Mononuclear cell (primary cell): Measurements from ENCODE around the gene LSM14B. TPM values are rescaled to one million over a fixed set of nuclear protein-coding genes. Genes with fewer than 3 reads are reported as not detected.

Experiments used
- H3K27me3 ChIP-seq: 2 replicates; pipeline ENCODE4 v1.6.0; 2011; ENCODE audit warnings: low read length, control low read depth; ENCODE audit not compliant: insufficient read depth
- H3K4me1 ChIP-seq: 2 replicates; pipeline ENCODE4 v1.5.1; 2011; ENCODE audit warnings: mild to moderate bottlenecking, low read length, control low read depth; ENCODE audit not compliant: insufficient read depth
- H3K4me3 ChIP-seq: 2 replicates; pipeline ENCODE4 v1.5.1; 2011; ENCODE audit warnings: mild to moderate bottlenecking, low read length, moderate library complexity
- H3K9me3 ChIP-seq: 2 replicates; pipeline ENCODE4 v1.5.1; 2011; ENCODE audit warnings: low read depth, mild to moderate bottlenecking, control low read depth, low read length
- total RNA-seq: library from RNA; depleted of rRNA; stranded (reverse); fragments of >200 nt; gene quantifications from one replicate; pipeline ENCODE4 v1.2.3, GENCODE V29; 2012

The LSM14B gene
- total RNA-seq, 1 donor = 17.8 TPM

DNA sequence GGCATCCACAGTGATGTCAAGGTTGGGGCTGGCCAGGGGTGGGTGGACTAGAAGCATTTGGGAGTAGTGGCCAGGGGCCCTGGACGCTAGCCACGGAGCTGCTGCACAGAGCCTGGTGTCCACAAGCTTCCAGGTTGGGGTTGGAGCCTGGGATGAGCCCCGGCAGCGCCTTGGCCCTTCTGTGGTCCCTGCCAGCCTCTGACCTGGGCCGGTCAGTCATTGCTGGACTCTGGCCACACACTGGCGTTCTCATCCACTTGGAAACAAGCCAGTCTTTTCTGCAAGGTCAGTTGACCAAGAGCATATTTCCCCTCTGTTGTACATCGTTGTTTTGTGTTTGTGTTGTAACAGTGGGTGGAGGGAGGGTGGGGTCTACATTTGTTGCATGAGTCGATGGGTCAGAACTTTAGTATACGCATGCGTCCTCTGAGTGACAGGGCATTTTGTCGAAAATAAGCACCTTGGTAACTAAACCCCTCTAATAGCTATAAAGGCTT lies 12.5 kb downstream of the LSM14B start:
- Histone ChIP-seq H3K4me3 (no peak overlapping the region), H3K9me3 (no peaks in the 10 kb centered on the region), H3K27me3 (no peaks in the 10 kb centered on the region), H3K4me1 (peaks cover 39% of the 10 kb centered on the region)

- peaks cover 38% of the 10 kb centered on the region for H3K4me1 ChIP-seq
- H3K27me3 ChIP-seq = no peaks in the 10 kb centered on the region
- no peak overlapping the region for H3K4me3 ChIP-seq
- no peaks in the 10 kb centered on the region for H3K9me3 ChIP-seq
These were observed 13.4 kb downstream of the LSM14B start for GRCh38 chr20:62135573-62136266.

- H3K27me3 ChIP-seq = no peaks in the 10 kb centered on the region
- peaks cover 46% of the 10 kb centered on the region for H3K4me1 ChIP-seq
- H3K4me3 ChIP-seq = no peak overlapping the region
- H3K9me3 ChIP-seq = no peaks in the 10 kb centered on the region
These were observed 14.2 kb downstream of the LSM14B start for GRCh38 chr20:62136283-62137091.

DNA sequence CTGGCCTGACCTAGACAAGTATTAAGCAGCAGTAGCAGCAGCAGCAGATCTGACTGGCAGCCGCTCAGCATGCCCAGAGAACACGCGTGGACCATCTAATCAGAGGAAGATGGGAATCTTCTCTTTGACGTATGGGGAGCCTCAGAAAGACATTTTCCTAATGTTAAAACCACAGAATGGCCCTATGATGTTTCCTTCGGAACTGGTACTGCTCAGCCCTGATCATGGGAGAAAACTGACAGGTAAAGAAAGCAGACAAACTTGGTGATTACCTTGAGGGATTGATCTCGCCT lies 14.8 kb downstream of the LSM14B start:
- Histone ChIP-seq H3K9me3 (no peaks in the 10 kb centered on the region), H3K27me3 (no peaks in the 10 kb centered on the region), H3K4me1 (peaks cover 52% of the 10 kb centered on the region), H3K4me3 (no peak overlapping the region)

DNA sequence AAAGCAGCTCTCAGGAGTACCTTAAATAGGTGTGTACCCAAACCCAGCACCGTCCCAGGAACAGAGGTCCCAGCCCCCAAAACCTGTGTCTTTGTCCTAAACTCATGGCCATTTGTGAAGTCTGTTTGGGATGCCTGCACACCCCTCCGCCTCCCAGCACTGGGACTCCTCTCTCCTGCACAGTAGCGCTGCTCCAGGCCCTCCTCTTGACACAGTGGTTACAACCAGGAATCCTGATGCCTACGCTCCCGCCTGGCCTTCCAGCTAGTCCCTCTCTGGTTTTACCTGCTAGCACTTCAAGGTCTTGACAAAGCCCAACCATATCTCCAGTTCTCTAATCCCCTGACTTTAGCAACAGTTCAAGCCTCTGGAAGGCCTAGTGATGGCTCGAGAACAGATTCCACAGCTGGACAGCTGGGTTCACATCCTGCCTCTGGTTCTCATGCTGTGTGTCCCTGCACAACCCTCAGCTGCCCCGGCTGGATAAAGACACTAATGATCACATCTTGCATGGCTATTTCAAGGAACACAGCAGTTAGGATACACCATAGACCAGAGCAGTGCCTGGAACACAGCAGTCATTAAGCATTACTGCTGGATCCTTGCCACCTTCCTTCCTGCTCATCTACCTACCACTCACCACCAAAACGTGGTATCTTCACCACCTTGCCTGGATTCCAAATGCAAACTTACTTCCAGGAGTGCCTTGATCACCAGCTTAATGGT lies 15.4 kb downstream of the LSM14B start:
- H3K9me3 ChIP-seq = no peaks in the 10 kb centered on the region
- H3K27me3 ChIP-seq = no peaks in the 10 kb centered on the region
- H3K4me1 ChIP-seq = peaks cover 51% of the 10 kb centered on the region

DNA sequence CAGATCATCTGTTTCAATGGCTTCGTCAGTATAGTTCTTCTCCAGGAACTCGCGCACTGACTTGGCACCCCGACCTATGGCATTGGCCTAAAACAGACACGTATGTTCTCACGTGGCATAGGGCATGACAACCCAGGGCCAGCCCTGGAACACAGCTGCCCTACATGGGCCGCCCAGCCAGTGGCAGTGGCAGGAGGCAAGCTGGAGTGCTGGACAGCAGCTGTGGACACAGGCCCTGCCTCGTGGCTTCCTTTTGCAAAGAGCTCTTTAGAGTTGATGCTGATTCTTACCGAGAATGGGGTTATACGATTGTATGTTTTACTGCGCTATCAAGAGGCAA lies 15.9 kb downstream of the LSM14B start:
- Histone ChIP-seq H3K27me3 (no peaks in the 10 kb centered on the region), H3K4me1 (peaks cover 46% of the 10 kb centered on the region), H3K4me3 (no peak overlapping the region), H3K9me3 (no peaks in the 10 kb centered on the region)

More for the DNA sequence above, 15.4 kb downstream of the LSM14B start:
- no peak overlapping the region for H3K4me3 ChIP-seq

DNA sequence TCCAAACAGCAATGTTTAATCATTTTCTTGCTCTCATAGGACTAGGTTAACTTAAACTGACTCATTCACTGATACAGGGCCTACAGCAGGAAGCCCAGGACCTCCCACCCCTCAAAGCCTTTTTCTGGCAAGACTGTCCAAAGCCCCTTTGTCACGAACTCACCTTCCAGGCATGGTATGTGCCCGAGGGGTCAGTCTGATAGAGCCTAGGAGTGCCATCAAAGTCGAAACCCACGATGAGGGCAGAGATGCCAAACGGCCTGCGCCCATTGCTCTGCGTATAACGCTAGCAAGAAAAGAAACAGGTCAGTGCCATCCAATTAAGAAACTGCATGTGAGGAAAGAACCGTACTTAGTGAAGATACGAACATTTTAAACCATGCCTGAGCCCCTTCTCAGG lies 16.6 kb downstream of the LSM14B start:
- H3K9me3 ChIP-seq = no peaks in the 10 kb centered on the region
- no peaks in the 10 kb centered on the region for H3K27me3 ChIP-seq
- peaks cover 39% of the 10 kb centered on the region for H3K4me1 ChIP-seq
- no peak overlapping the region for H3K4me3 ChIP-seq

- Histone ChIP-seq H3K27me3 (no peaks in the 10 kb centered on the region), H3K4me1 (peaks cover 41% of the 10 kb centered on the region), H3K9me3 (no peaks in the 10 kb centered on the region), H3K4me3 (no peak overlapping the region)
These were observed 17.4 kb downstream of the LSM14B start for GRCh38 chr20:62139636-62140035.

DNA sequence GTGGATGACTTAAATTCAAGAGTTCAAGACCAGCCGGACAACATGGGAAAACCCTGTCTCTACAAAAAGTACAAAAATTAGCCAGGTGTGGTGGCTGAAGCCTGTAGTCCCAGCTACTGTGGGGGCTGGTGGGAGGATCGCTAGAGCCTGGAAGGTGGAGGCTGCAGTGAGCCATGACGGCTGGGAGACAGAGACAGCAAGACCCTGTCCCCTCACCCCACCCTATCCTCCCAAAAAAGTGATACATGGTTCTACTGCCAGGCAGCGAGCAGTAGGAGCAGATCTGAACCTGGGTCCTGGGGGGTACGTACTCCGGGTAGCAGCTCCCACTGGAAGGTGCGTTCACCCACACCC lies 18.7 kb downstream of the LSM14B start:
- Histone ChIP-seq H3K4me1 (peaks cover 34% of the 10 kb centered on the region), H3K27me3 (no peaks in the 10 kb centered on the region), H3K4me3 (no peak overlapping the region), H3K9me3 (no peaks in the 10 kb centered on the region)

GRCh38 chr20:62141397-62142251 lies 19.3 kb downstream of the LSM14B start:
- Histone ChIP-seq H3K4me3 (peak overlapping the region; percentile 75), H3K4me1 (peaks cover 34% of the 10 kb centered on the region), H3K9me3 (no peaks in the 10 kb centered on the region), H3K27me3 (no peaks in the 10 kb centered on the region)

- peak overlapping the region; percentile 75 for H3K4me3 ChIP-seq
- peaks cover 34% of the 10 kb centered on the region for H3K4me1 ChIP-seq
These were observed 20.2 kb downstream of the LSM14B start for GRCh38 chr20:62142252-62143080.

GRCh38 chr20:62143081-62143956 lies 21.0 kb downstream of the LSM14B start, which contains the start of the genes PSMA7 and SS18L1:
Gene PSMA7, minus strand, starts transcription at chr20:62143394. Its CDS starts 91 bp downstream, at chr20:62143303.
Gene SS18L1, plus strand, starts transcription at chr20:62143769. Its CDS starts 52 bp downstream, at chr20:62143821.
- H3K4me1 ChIP-seq = peaks cover 34% of the 10 kb centered on the region
- H3K9me3 ChIP-seq = no peaks in the 10 kb centered on the region
- H3K27me3 ChIP-seq = no peaks in the 10 kb centered on the region
- peak within 1 kb of the TSS; percentile 75 for H3K4me3 ChIP-seq

More at GRCh38 chr20:62142252-62143080, 20.2 kb downstream of the LSM14B start:
- Histone ChIP-seq H3K27me3 (no peaks in the 10 kb centered on the region), H3K9me3 (no peaks in the 10 kb centered on the region)
